ENCODE data around the gene DNAH12.

Gene DNAH12

GRCh38 chr3:57544181-57545125 is at the start of gene DNAH12:
Gene DNAH12 (minus strand): TSS chr3:57544344. CDS start chr3:57542870, 1,474 bp downstream.
- ATAC-seq (peak; percentile 36), DNase-seq (peak; percentile 49)

- no peak for ATAC-seq
Observed at GRCh38 chr3:57592306-57592705, 48.2 kb upstream of the DNAH12 start.

GRCh38 chr3:57587905-57588304 is 43.8 kb upstream of the DNAH12 start:
- ATAC-seq = no peak
- no peak for DNase-seq

More at GRCh38 chr3:57592306-57592705, 48.2 kb upstream of the DNAH12 start:
- no peak for DNase-seq

GRCh38 chr3:57586778-57587177 is 42.6 kb upstream of the DNAH12 start:
- ATAC-seq (no peak), DNase-seq (no peak)

GRCh38 chr3:57583544-57583943 is 39.4 kb upstream of the DNAH12 start:
- no peak for ATAC-seq

GRCh38 chr3:57582474-57583168 is 38.5 kb upstream of the DNAH12 start:
- DNase-seq (no peak), ATAC-seq (no peak)

More at GRCh38 chr3:57583544-57583943, 39.4 kb upstream of the DNAH12 start:
- DNase-seq = no peak

GRCh38 chr3:57577801-57578200 is 33.7 kb upstream of the DNAH12 start:
- DNase-seq = no peak
- ATAC-seq = no peak

- ATAC-seq = no peak
- no peak for DNase-seq
Observed at GRCh38 chr3:57575966-57576626, 32.0 kb upstream of the DNAH12 start.

- DNase-seq = no peak
- ATAC-seq = no peak
Observed at GRCh38 chr3:57572096-57572495, 28.0 kb upstream of the DNAH12 start.

- ATAC-seq (no peak), DNase-seq (no peak)
Observed at GRCh38 chr3:57570878-57571277, 26.7 kb upstream of the DNAH12 start.

GRCh38 chr3:57569859-57570450 is 25.8 kb upstream of the DNAH12 start:
- ATAC-seq = no peak
- DNase-seq = no peak

- DNase-seq (no peak), ATAC-seq (no peak)
Observed at GRCh38 chr3:57559526-57559925, 15.4 kb upstream of the DNAH12 start.

GRCh38 chr3:57557085-57557537 is 13.0 kb upstream of the DNAH12 start:
- DNase-seq = peak; percentile 40
- peak; percentile 53 for ATAC-seq

GRCh38 chr3:57556459-57557084 is 12.4 kb upstream of the DNAH12 start:
- ATAC-seq (peak; percentile 26), DNase-seq (peak; percentile 42)

- ATAC-seq (peak; percentile 88), DNase-seq (peak; percentile 85)
Observed at GRCh38 chr3:57555738-57556458, 11.8 kb upstream of the DNAH12 start, which contains the start of gene PDE12. Gene PDE12 (plus strand): TSS chr3:57556274. CDS start chr3:57556380, 106 bp downstream.

GRCh38 chr3:57555306-57555705 is 11.2 kb upstream of the DNAH12 start:
- ATAC-seq (no peak), DNase-seq (peak; percentile 25)

- ATAC-seq (no peak), DNase-seq (no peak)
Observed at GRCh38 chr3:57546616-57547015, 2.5 kb upstream of the DNAH12 start.

GRCh38 chr3:57545636-57546268 is 1.6 kb upstream of the DNAH12 start:
- ATAC-seq = no peak
- no peak for DNase-seq

- no peak for ATAC-seq
- DNase-seq = no peak
Observed at GRCh38 chr3:57538465-57538864, 5.7 kb downstream of the DNAH12 start.

GRCh38 chr3:57530071-57530608 is 14.0 kb downstream of the DNAH12 start:
- no peak for DNase-seq
- no peak for ATAC-seq
